A549 (cell line): ENCODE measurements around the gene DDIT4.

Source experiments
- CTCF ChIP-seq: fragments of >200 bp; sonication (Bioruptor Twin); formaldehyde crosslinking; IDR thresholded peaks from 3 replicates; pipeline ENCODE4 v1.5.1; 2016
- ELK1 ChIP-seq: fragments of 150-350 bp; IDR thresholded peaks from 2 replicates; pipeline ENCODE4 v1.6.1; 2014; ENCODE audit warnings: low read depth, mild to moderate bottlenecking, low read length
- ESRRA ChIP-seq: fragments of 150-350 bp; IDR thresholded peaks from 2 replicates; pipeline ENCODE4 v1.6.1; 2014; ENCODE audit warnings: mild to moderate bottlenecking, low read length, borderline replicate concordance
- JUN ChIP-seq, 2 experiments: fragments of >200 bp; sonication (Bioruptor Twin); formaldehyde crosslinking; IDR thresholded peaks; 2 replicates in 1 of 2; 3 replicates in 1 of 2; pipeline ENCODE4 v1.6.1; 2016 to 2017
- MAFK ChIP-seq: fragments of 450-650 bp; IDR thresholded peaks from 2 replicates; pipeline ENCODE4 v1.6.1; 2014; ENCODE audit not compliant: partially characterized antibody
- MAX ChIP-seq: IDR thresholded peaks from 2 replicates; pipeline ENCODE4 v1.6.1; 2012
- MYC ChIP-seq: IDR thresholded peaks from 2 replicates; pipeline ENCODE4 v1.6.1; 2012; ENCODE audit warnings: mild to moderate bottlenecking, inconsistent platforms, low read length, improper control_type of control experiment, borderline replicate concordance
- POLR2A ChIP-seq: IDR thresholded peaks from 2 replicates; pipeline ENCODE4 v1.6.1; 2012; ENCODE audit warnings: mild to moderate bottlenecking, low read length
- POLR2AphosphoS2 ChIP-seq: conservative IDR thresholded peaks from 2 replicates; pipeline ENCODE4 v1.6.1; 2012; ENCODE audit warnings: low read length, improper control_type of control experiment, inconsistent platforms
- REST ChIP-seq: fragments of 200-600 bp; sonication (generic); IDR thresholded peaks from 2 replicates; pipeline ENCODE4 v1.6.1; 2016; ENCODE audit warnings: antibody characterized with exemption, mild to moderate bottlenecking, moderate library complexity
- RNF2 ChIP-seq: fragments of 200-600 bp; sonication (generic); IDR thresholded peaks from 2 replicates; pipeline ENCODE4 v1.6.1; 2016; ENCODE audit warnings: low read depth, mild to moderate bottlenecking, antibody characterized with exemption, moderate library complexity, borderline replicate concordance
- ZFP36 ChIP-seq: fragments of 450-650 bp; IDR thresholded peaks from 2 replicates; pipeline ENCODE4 v1.6.1; 2014; ENCODE audit warnings: borderline replicate concordance; ENCODE audit not compliant: partially characterized antibody

- TF ChIP-seq CTCF (no peak), RNF2 (no peak), ESRRA (no peak), POLR2A (no peak), MYC (no peak), MAFK (no peak), ZFP36 (no peak), REST (no peak), ELK1 (no peak), MAX (peak; percentile 61), POLR2AphosphoS2 (no peak), JUN (IDR thresholded peaks at IDR 0.05) (no peak)
Observed at GRCh38 chr10:72316748-72317435, 43.2 kb downstream of the DDIT4 start.
